OCI-LY3 (cell line): ENCODE results near the gene ISG15.

ENCODE experiments used
- CTCF ChIP-seq: fragments of 200-600, 300-600 bp; sonication (generic); IDR thresholded peaks from 2 replicates; pipeline ENCODE4 v1.5.1; 2014; ENCODE audit warnings: antibody characterized with exemption, low read length, low read depth
- EZH2phosphoT487 ChIP-seq: fragments of 200-600 bp; shearing (Covaris generic); IDR thresholded peaks from 2 replicates; pipeline ENCODE4 v1.6.1; 2018; ENCODE audit warnings: antibody characterized with exemption, mixed run types, low read depth

DNA sequence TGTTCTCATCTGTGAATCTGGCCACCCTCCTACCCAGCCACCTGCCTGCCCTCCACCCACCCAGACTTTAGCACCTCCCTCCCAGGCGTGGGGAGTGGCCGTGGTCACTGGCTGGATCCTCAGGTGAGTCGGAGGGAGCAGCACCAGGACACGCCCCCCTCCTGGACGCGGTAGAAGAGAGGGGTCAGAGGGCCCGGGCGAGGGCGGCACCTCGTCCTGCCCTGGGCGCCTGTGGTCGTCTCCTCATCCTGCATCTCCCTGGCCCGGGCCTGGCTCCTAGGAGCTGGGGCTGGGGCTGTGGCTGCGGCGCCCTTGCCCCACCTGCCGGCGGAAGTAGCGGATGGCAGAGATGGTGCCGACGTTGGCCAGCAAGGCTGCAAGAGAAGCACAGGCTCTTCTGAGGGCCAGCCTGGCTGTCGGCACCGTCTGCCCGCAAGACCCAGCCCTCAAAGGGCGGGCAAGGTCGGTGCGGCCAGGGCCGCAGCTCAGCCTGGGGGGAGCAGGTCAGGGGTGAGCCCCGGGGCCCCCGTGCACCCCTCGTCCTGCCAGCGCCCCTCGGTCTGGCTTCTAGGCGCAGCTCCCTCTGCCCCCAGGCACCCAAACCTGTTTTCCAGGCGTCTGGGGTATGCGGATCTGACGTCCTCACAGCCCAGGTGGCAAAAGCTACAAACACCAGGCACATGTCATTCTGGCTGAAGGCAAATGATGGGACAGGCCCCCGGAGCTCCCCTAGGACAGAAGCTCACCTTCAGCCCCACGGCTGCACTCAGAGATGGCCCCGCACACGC is 37.2 kb upstream of the ISG15 start:
- peak; percentile 47 for TF ChIP-seq CTCF
- TF ChIP-seq EZH2phosphoT487, result no peak
